Bone marrow (tissue), 2 donors: ENCODE data around the gene LRRK1.
A peak's percentile ranks its signal among the peaks of the same experiment; 100 is the strongest.

Experiments used
- DNase-seq, 2 donors: peaks; one replicate each; lab custom pipeline; 2025; lab: John Stamatoyannopoulos, UW

The LRRK1 gene, protein sequence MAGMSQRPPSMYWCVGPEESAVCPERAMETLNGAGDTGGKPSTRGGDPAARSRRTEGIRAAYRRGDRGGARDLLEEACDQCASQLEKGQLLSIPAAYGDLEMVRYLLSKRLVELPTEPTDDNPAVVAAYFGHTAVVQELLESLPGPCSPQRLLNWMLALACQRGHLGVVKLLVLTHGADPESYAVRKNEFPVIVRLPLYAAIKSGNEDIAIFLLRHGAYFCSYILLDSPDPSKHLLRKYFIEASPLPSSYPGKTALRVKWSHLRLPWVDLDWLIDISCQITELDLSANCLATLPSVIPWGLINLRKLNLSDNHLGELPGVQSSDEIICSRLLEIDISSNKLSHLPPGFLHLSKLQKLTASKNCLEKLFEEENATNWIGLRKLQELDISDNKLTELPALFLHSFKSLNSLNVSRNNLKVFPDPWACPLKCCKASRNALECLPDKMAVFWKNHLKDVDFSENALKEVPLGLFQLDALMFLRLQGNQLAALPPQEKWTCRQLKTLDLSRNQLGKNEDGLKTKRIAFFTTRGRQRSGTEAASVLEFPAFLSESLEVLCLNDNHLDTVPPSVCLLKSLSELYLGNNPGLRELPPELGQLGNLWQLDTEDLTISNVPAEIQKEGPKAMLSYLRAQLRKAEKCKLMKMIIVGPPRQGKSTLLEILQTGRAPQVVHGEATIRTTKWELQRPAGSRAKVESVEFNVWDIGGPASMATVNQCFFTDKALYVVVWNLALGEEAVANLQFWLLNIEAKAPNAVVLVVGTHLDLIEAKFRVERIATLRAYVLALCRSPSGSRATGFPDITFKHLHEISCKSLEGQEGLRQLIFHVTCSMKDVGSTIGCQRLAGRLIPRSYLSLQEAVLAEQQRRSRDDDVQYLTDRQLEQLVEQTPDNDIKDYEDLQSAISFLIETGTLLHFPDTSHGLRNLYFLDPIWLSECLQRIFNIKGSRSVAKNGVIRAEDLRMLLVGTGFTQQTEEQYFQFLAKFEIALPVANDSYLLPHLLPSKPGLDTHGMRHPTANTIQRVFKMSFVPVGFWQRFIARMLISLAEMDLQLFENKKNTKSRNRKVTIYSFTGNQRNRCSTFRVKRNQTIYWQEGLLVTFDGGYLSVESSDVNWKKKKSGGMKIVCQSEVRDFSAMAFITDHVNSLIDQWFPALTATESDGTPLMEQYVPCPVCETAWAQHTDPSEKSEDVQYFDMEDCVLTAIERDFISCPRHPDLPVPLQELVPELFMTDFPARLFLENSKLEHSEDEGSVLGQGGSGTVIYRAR (N-terminal part only)

GRCh38 chr15:100918690-100919480, at the start of gene LRRK1:
Gene LRRK1 (plus strand): TSS chr15:100919357. CDS start chr15:100924633, 5,276 bp downstream.
- DNase-seq, result peak; percentile 15 to 74

DNA sequence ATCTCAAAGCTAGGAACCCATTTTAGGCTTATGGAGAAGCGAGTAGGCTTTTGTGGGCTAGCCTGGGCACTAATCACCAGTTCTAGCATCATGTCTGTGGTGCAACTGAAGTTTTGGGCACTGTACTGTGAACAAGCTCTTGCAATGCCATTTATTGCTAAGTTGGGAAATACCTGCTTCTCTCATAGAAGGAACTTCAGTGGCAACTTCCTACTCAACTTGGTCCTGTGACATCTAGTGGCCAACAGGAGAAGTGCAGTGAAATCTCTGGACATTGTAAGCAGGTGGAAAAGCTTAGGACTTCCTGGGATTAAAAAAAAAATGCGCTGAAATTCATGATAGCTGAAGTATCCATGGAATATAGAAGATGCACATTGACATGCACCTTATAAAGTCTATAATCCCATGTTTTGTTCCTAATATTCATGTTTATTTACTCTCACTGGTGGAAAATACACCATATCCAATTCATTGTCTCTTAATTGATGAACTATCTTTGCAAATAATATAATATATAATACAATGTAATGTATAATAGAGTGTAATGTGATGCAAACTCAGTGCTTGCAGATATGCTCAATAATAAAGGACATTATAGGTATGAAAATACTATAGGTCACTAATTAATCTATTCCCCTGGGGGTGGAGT, 46.0 kb upstream of the LRRK1 start:
- peak in 1 of 2 donors; percentile 31 for DNase-seq

DNA sequence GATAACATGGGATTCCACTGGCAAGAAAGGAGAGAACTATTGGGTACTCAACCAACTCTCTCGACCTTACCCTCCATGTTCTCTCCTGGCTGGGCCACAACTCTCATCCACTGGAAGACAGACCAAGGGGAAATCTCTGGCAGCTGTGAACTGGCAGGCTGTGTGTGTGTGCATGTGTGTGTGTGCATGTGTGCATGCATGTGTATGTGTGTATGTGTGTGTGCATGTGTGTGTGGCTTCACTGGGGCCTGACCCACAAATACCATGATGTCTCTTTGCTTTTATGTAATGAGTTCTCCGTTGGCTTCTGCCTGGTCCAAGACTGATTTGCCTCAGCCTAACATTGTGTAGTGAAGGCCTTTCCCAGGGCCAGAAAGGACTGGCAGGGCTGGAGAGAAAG, 43.7 kb upstream of the LRRK1 start:
- no peak for DNase-seq

GRCh38 chr15:100875976-100876375, 43.2 kb upstream of the LRRK1 start:
- no peak for DNase-seq

GRCh38 chr15:100877551-100877950, 41.6 kb upstream of the LRRK1 start:
- DNase-seq, result no peak

- DNase-seq, result no peak
Measured at GRCh38 chr15:100878130-100878529, 41.0 kb upstream of the LRRK1 start.

DNA sequence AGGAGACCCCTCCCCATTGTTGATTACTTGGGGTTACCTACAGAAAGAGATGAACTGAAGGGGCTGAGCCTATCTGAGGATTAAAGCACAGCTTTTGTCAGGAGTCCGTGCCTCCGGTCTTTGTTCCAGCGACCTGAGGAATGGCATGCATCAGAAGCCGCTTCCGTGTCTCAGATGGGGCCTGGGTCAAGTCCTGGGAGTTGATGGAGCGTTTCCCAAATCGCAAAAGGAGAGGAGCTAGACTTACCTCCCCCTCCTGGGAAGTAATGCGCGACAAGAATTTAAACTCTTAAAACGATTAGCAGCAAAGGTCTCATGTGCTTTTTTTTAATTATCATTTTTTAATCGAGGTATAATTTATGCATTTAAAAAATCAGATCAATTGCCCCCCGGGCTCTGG, 40.5 kb upstream of the LRRK1 start:
- no peak for DNase-seq

GRCh38 chr15:100879061-100879463, 40.1 kb upstream of the LRRK1 start:
- DNase-seq, result no peak

- DNase-seq, result no peak
Measured at GRCh38 chr15:100879464-100880138, 39.6 kb upstream of the LRRK1 start, which contains the start of gene ALDH1A3. Gene ALDH1A3 (plus strand): TSS chr15:100879831. CDS start chr15:100879908, 77 bp downstream.

DNA sequence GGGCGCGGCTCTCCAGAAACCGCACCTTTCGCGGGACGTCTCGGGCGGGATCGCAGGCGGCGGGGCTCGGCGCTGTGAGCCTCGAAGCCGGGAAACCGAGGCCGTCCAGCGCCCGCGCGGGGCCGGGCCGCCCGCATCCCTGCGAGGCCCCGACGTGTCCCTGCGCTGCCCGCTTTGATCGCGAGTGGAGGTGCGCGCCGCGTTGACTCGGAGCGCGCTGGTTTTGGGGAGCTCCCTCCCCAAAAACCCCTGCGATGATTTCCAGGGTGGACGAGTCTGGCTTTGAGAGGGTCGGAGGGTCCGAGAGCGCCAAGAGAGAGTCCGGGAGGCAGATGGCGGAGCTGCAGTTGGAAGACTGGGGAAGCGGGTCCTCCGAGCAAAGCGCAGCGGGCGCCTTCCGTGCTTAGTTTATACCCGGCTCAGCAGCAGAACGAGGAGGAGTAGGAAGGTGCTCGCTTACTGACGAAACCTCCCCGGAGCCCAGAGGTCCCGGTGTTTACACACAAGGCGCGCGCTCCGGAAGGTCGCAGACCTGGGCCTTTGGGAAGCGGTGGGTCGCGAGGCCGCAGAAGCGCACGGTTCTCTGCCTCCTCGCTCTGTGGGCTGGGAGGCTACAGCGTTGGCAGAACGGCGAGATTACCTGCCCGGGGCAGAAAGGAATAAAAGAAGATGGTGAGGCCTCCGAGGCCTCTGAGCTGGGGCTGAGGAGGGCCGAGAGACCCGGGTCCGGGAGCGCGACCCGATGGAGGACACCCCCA, 38.8 kb upstream of the LRRK1 start:
- DNase-seq, result no peak

DNA sequence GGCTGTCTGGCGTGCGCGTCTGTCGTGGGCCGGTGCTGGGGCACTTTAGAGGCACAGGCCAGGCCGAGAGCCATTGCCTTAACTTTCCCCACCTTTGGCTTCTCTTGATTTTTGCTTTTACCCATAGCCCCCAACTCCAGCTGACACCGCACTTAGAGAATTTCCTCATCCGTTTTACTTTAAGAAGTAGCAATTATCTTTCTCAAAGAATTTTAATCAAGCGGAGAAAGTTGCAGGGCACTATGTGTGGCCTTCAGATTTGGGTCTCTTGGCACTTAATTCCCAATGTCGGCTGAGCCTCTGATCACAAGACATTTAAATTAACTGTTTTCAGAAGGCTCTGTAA, 38.3 kb upstream of the LRRK1 start:
- DNase-seq, result no peak

DNA sequence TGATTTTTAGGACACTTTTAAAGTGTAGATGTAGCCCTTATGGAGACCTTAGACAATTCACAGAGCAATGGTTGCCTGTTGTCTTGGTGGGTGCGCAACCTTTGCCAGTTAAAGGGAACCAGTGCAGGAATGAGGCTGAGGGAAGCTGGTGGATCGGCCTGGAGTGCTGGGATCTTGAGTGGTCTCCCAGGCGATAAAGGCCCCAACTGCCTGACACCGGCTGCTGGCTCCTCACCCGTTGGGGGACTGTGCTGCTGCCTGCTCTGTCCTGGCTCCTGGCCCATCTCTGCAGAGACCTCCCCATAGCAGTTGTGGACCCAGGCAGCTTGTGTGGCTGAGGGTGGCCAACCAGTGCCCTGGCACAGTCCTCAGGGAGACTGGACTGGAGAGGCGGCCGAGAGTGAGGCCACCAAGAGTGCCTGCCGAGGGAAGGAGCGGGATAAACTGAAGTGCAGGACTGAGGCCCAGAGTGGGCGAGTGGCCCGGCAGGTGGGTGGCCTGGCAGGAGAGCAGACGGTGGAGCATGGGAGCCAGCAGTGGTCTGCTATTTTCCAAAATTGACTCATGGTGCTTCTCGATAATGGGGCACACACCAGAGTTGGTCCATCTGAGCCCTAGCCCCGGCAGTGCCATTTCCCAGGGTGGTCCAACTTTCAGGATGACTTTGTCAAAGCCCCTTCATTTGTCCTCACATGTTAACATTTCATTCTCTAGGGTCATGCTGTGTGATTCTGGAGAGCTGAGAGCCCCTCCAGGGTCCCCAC, 37.4 kb upstream of the LRRK1 start:
- no peak for DNase-seq

DNA sequence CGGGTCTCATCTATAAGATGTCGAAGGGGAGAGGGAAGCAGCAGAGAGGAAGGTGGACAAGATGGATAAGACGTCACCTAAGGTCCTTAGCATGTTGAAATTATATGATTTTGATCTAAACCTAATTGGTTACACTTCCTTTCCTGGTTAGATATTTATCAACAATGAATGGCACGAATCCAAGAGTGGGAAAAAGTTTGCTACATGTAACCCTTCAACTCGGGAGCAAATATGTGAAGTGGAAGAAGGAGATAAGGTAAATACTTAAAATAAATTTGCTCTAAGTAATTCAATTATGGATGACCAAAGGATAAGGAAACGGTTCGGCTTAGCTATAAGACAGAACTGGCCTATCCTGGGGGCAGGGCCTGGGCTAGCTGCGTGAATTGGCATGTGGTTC, 34.0 kb upstream of the LRRK1 start:
- no peak for DNase-seq

- no peak for DNase-seq
Measured at GRCh38 chr15:100885811-100886210, 33.3 kb upstream of the LRRK1 start.

GRCh38 chr15:100887211-100887913, 31.8 kb upstream of the LRRK1 start:
- DNase-seq, result no peak

GRCh38 chr15:100889385-100890050, 29.6 kb upstream of the LRRK1 start:
- DNase-seq, result no peak

- DNase-seq, result no peak
Measured at GRCh38 chr15:100890051-100890720, 29.0 kb upstream of the LRRK1 start.
